SK-N-SH (cell line): ENCODE data around the gene PLPPR2. TPM values are rescaled to one million over a fixed set of nuclear protein-coding genes. Genes with fewer than 3 reads are reported as not detected.

Source experiments
- CTCF ChIA-PET: fragments of 300-600, 350-600 bp; formaldehyde crosslinking; extraction: SDS; loops from one replicate; lab custom pipeline; 2021; lab: Yijun Ruan, JAX
- POLR2A ChIA-PET: fragments of 350-600 bp; sonication (Branson Sonifier 250); formaldehyde crosslinking; extraction: SDS; loops from one replicate; lab custom pipeline; 2020; ENCODE audit warnings: antibody characterized with exemption, inconsistent platforms; lab: Yijun Ruan, JAX
- DNase-seq: peaks from one replicate; pipeline ENCODE4 v3.0.0; 2012
- H2AFZ ChIP-seq: fragments of 200-600 bp; sonication (generic); 2 replicates; pipeline ENCODE4 v1.8.1; 2016; ENCODE audit warnings: antibody characterized with exemption, mild to moderate bottlenecking, low read depth
- H3F3A ChIP-seq: fragments of 200-600 bp; sonication (generic); replicated peaks from 2 replicates; pipeline ENCODE3; 2016; ENCODE audit warnings: antibody characterized with exemption, mild to moderate bottlenecking; ENCODE audit not compliant: insufficient read depth
- H3K27ac ChIP-seq, 2 experiments: fragments of 200-500 bp in 1 of 2; fragments of 200-600 bp in 1 of 2; sonication (Bioruptor generic) in 1 of 2; sonication (generic), shearing (Covaris generic) in 1 of 2; 2 replicates each; pipeline versions ENCODE4 v1.5.1 to v1.6.1; 2014 to 2016; ENCODE audit warnings: low read depth in 2 of 2, inconsistent platforms in 1 of 2, low read length in 1 of 2, mild to moderate bottlenecking in 1 of 2, mixed read lengths in 1 of 2
- H3K27me3 ChIP-seq: fragments of 200-600 bp; sonication (generic), shearing (Covaris generic); 2 replicates; pipeline ENCODE4 v1.6.1; 2016; ENCODE audit warnings: mixed run types; ENCODE audit not compliant: insufficient read depth
- H3K36me3 ChIP-seq, 2 experiments: fragments of 200-500 bp in 1 of 2; fragments of 200-600 bp in 1 of 2; sonication (Bioruptor generic) in 1 of 2; sonication (generic) in 1 of 2; replicated peaks in 1 of 2; 2 replicates each; pipeline versions ENCODE3 to v1.5.1; 2014 to 2016; ENCODE audit warnings: low read length in 1 of 2, mild to moderate bottlenecking in 1 of 2; ENCODE audit not compliant: insufficient read depth in 2 of 2, control insufficient read depth in 1 of 2
- H3K4me1 ChIP-seq, 2 experiments: fragments of 200-500 bp in 1 of 2; fragments of 200-600 bp in 1 of 2; sonication (Bioruptor generic) in 1 of 2; sonication (generic), shearing (Covaris generic) in 1 of 2; 2 replicates each; pipeline versions ENCODE4 v1.5.1 to v1.6.1; 2014 to 2016; ENCODE audit warnings: low read depth in 1 of 2, low read length in 1 of 2, mixed run types in 1 of 2; ENCODE audit not compliant: insufficient read depth in 2 of 2, control insufficient read depth in 1 of 2
- H3K4me2 ChIP-seq: fragments of 200-600 bp; sonication (generic), shearing (Covaris generic); 2 replicates; pipeline ENCODE4 v1.6.1; 2017; ENCODE audit warnings: mixed run types
- H3K4me3 ChIP-seq, 2 experiments: fragments of 200-500 bp in 1 of 2; fragments of 200-600 bp in 1 of 2; sonication (Bioruptor generic) in 1 of 2; sonication (generic), shearing (Covaris generic) in 1 of 2; 2 replicates each; pipeline versions ENCODE4 v1.5.1 to v1.8.1; 2014 to 2016; ENCODE audit warnings: low read depth in 2 of 2, inconsistent platforms in 1 of 2, low read length in 1 of 2, mild to moderate bottlenecking in 1 of 2, mixed read lengths in 1 of 2, moderate library complexity in 1 of 2
- H3K79me2 ChIP-seq: fragments of 200-600 bp; sonication (generic); 2 replicates; pipeline ENCODE4 v1.8.1; 2017; ENCODE audit warnings: mild to moderate bottlenecking; ENCODE audit not compliant: insufficient read depth
- H3K9ac ChIP-seq: fragments of 200-600 bp; sonication (generic); 2 replicates; pipeline ENCODE4 v1.6.1; 2017; ENCODE audit warnings: mixed run types
- H3K9me2 ChIP-seq: fragments of 200-600 bp; sonication (generic); 2 replicates; pipeline ENCODE4 v1.6.1; 2017; ENCODE audit warnings: mixed run types
- H3K9me3 ChIP-seq: fragments of 200-600 bp; sonication (generic); 2 replicates; pipeline ENCODE4 v1.6.1; 2017; ENCODE audit warnings: mixed run types, mild to moderate bottlenecking, moderate library complexity
- H4K20me1 ChIP-seq: fragments of 200-600 bp; sonication (generic); 2 replicates; pipeline ENCODE4 v1.6.1; 2017; ENCODE audit warnings: mild to moderate bottlenecking, mixed run types; ENCODE audit not compliant: insufficient read depth
- CTCF ChIP-seq: fragments of 200-600 bp; sonication (generic); IDR thresholded peaks from 2 replicates; pipeline ENCODE4 v1.6.1; 2017; ENCODE audit warnings: antibody characterized with exemption, mild to moderate bottlenecking, moderate library complexity
- EP300 ChIP-seq, 2 experiments: IDR thresholded peaks; 2 replicates each; pipeline versions ENCODE4 v1.4.0 to v1.6.1; 2012; ENCODE audit warnings: borderline replicate concordance in 1 of 2, low read depth in 1 of 2, low read length in 1 of 2
- EZH2phosphoT487 ChIP-seq: fragments of 200-600 bp; sonication (generic); IDR thresholded peaks from 2 replicates; pipeline ENCODE4 v1.6.1; 2017; ENCODE audit warnings: low read depth, mixed run types, mild to moderate bottlenecking, antibody characterized with exemption, moderate library complexity, borderline replicate concordance
- FOSL2 ChIP-seq: IDR thresholded peaks from 2 replicates; pipeline ENCODE4 v1.4.0; 2012; ENCODE audit warnings: low read depth, mild to moderate bottlenecking, moderate library complexity, borderline replicate concordance
- FOXJ3 ChIP-seq: sonication (generic); formaldehyde crosslinking; IDR thresholded peaks from 2 replicates; pipeline ENCODE4 v1.5.1; 2020; ENCODE audit warnings: mild to moderate bottlenecking, missing genetic modification reagents
- FOXM1 ChIP-seq: IDR thresholded peaks from 2 replicates; pipeline ENCODE4 v1.4.0; 2012; ENCODE audit warnings: low read depth, mild to moderate bottlenecking
- GABPA ChIP-seq: IDR thresholded peaks from 2 replicates; pipeline ENCODE4 v1.4.0; 2012; ENCODE audit warnings: low read depth, mild to moderate bottlenecking
- IRF3 ChIP-seq: fragments of 150-350 bp; IDR thresholded peaks from 2 replicates; pipeline ENCODE4 v1.6.1; 2016; ENCODE audit warnings: mild to moderate bottlenecking, low read depth, low read length
- NFIC ChIP-seq: IDR thresholded peaks from 2 replicates; pipeline ENCODE4 v1.4.0; 2012; ENCODE audit warnings: borderline replicate concordance
- RCOR1 ChIP-seq: fragments of 150-350 bp; IDR thresholded peaks from 2 replicates; pipeline ENCODE4 v1.6.1; 2017; ENCODE audit warnings: antibody characterized with exemption, low read length
- REST ChIP-seq: IDR thresholded peaks from 2 replicates; pipeline ENCODE4 v1.6.1; 2012; ENCODE audit warnings: mild to moderate bottlenecking, low read depth, low read length, moderate library complexity
- SIN3A ChIP-seq: IDR thresholded peaks from 2 replicates; pipeline ENCODE4 v1.6.1; 2012; ENCODE audit warnings: low read depth, mild to moderate bottlenecking, low read length, moderate library complexity, borderline replicate concordance
- TAF1 ChIP-seq: IDR thresholded peaks from 2 replicates; pipeline ENCODE4 v1.6.1; 2012; ENCODE audit warnings: low read depth, mild to moderate bottlenecking, low read length, moderate library complexity, borderline replicate concordance
- TEAD4 ChIP-seq: IDR thresholded peaks from 2 replicates; pipeline ENCODE4 v1.4.0; 2012; ENCODE audit warnings: mild to moderate bottlenecking, borderline replicate concordance; ENCODE audit not compliant: insufficient read depth
- USF2 ChIP-seq: fragments of 150-350 bp; IDR thresholded peaks from 2 replicates; pipeline ENCODE4 v1.6.1; 2017; ENCODE audit warnings: antibody characterized with exemption, low read length, low read depth, borderline replicate concordance
- YY1 ChIP-seq: IDR thresholded peaks from 2 replicates; pipeline ENCODE4 v1.4.0; 2012; ENCODE audit warnings: low read depth, mild to moderate bottlenecking
- ZBTB33 ChIP-seq: IDR thresholded peaks from 2 replicates; pipeline ENCODE4 v1.4.0; 2012; ENCODE audit warnings: low read depth, borderline replicate concordance
- WGBS: methylation state at CpG from one replicate; pipeline ENCODE4 v1.1.6; 2017; ENCODE audit warnings: low lambda C conversion rate; 5-methylcytosine and 5-hydroxymethylcytosine counted together
- polyA plus RNA-seq, 3 experiments: library from polyadenylated mRNA; depleted of rRNA; stranded (reverse); fragments of >200 nt; gene quantifications; 2 replicates each; pipeline ENCODE4 v1.2.3, GENCODE V29; 2012

The PLPPR2 gene
- polyA plus RNA-seq, 1 of the 3 experiments (the other 2 are of a cell fraction): 26.2 TPM

- peaks cover 0 to 13% of the 10 kb centered on the region in 2 experiments; a peak in 1 of 4 replicates for H3K4me1 ChIP-seq
- peaks cover under 1% of the 10 kb centered on the region for H3F3A ChIP-seq
- peak overlapping the region in 1 of 2 experiments; percentile 66; a peak in 1 of 4 replicates for H3K27ac ChIP-seq
- 30% methylated on average over 15 of the region's 21 CpGs for WGBS
- H3K9me3 ChIP-seq: no peaks in the 10 kb centered on the region
- peak; percentile 9 for DNase-seq
- H2AFZ ChIP-seq: peak overlapping the region; percentile 97; the same call in 1 of the 2 replicates
- no peaks in the 10 kb centered on the region for H3K79me2 ChIP-seq
- TF ChIP-seq ZBTB33 (no peak), EZH2phosphoT487 (no peak), FOXJ3 (CRISPR knock-in tag) (no peak), FOXM1 (no peak), TAF1 (no peak), USF2 (no peak), NFIC (no peak), RCOR1 (no peak), SIN3A (no peak), GABPA (no peak), EP300 (IDR thresholded peaks at IDR 0.05; ENCODE audit: borderline replicate concordance in 1 of 2, low read depth in 1 of 2, low read length in 1 of 2) (no peak), YY1 (no peak), REST (no peak), CTCF (no peak), FOSL2 (no peak), TEAD4 (no peak), IRF3 (no peak)
- H3K36me3 ChIP-seq: peaks cover 14% of the 10 kb centered on the region in 2 experiments
- H3K4me3 ChIP-seq: peak overlapping the region; percentile 66 to 88
- peak overlapping the region; percentile 78 for H3K9ac ChIP-seq
- no peaks in the 10 kb centered on the region for H3K27me3 ChIP-seq
- peaks cover 2% of the 10 kb centered on the region; the same call in 1 of the 2 replicates for H4K20me1 ChIP-seq
- CTCF ChIA-PET: interaction anchor here (0.9 to 2.8 kb wide), 8 partner anchors 13 to 144 kb away, joined by 3 to 16 read pairs (median 4); partner anchors contain the start of genes ANGPTL8, EPOR and ODAD3
- POLR2A ChIA-PET: interaction anchor here (0.5 to 4.2 kb wide), 5 partner anchors 12 to 1444 kb away, joined by 3 to 17 read pairs (median 4); no protein-coding TSS in a partner anchor
- no peaks in the 10 kb centered on the region for H3K9me2 ChIP-seq
- H3K4me2 ChIP-seq: peak overlapping the region; percentile 99
Measured at GRCh38 chr19:11338569-11339253, 16.5 kb upstream of the PLPPR2 start.
